Measurements from ENCODE around the gene PKHD1. TPM values are rescaled to one million over a fixed set of nuclear protein-coding genes. Genes with fewer than 3 reads are reported as not detected.

Gene PKHD1
- total and polyA plus RNA-seq, 2 of the 8 experiments (the other 6 are each of a cell fraction or from before 2014, with no cell fraction given) = 0.06 to 0.09 TPM

GRCh38 chr6:51913265-51913664 lies 174.1 kb downstream of the PKHD1 start:
- Histone ChIP-seq H3K4me1 (replicated peaks in 1 of 4; ENCODE audit: control insufficient read depth in 3 of 4, insufficient read depth in 4 of 4, low read length in 3 of 4) (peaks cover 0 to 4% (median under 1%) of the 10 kb centered on the region in 4 experiments; a peak in 1 of 7 replicates), H3K14ac (ENCODE audit: insufficient read length) (no peak overlapping the region), H4K8ac (ENCODE audit: extremely low read depth, insufficient read depth, low read length) (no peak overlapping the region), H3K23me2 (ENCODE audit: low read depth, low read length) (no peaks in the 10 kb centered on the region), H4K5ac (ENCODE audit: insufficient read length, low read depth, low read length) (no peak overlapping the region), H3K27me3 (replicated peaks in 1 of 4; ENCODE audit: control insufficient read depth in 3 of 4, extremely low read depth in 1 of 4, insufficient read depth in 3 of 4, low read length in 3 of 4) (no peaks in the 10 kb centered on the region), H2AK5ac (ENCODE audit: low read depth, low read length) (no peak overlapping the region), H3K36me3 (ENCODE audit: control insufficient read depth in 2 of 4, insufficient read depth in 4 of 4, low read length in 3 of 4) (no peaks in the 10 kb centered on the region), H3K79me1 (ENCODE audit: low read depth, low read length) (no peaks in the 10 kb centered on the region), H3K4me2 (ENCODE audit: insufficient read depth in 1 of 2, low read depth in 2 of 2, low read length in 2 of 2) (no peak overlapping the region), H4K20me1 (replicated peaks in 1 of 2; ENCODE audit: control insufficient read depth in 1 of 2, insufficient read depth in 2 of 2, low read length in 2 of 2) (no peaks in the 10 kb centered on the region), H3K27ac (ENCODE audit: low read depth, low read length) (no peak overlapping the region), H3K23ac (ENCODE audit: insufficient read length) (no peak overlapping the region), H3K9me3 (ENCODE audit: insufficient read depth in 2 of 2, low read depth in 1 of 2, low read length in 1 of 2) (no peaks in the 10 kb centered on the region), H3K4me3 (ENCODE audit: extremely low read depth in 1 of 4, insufficient read depth in 2 of 4, low read depth in 3 of 4, low read length in 4 of 4) (no peak overlapping the region), H2AFZ (ENCODE audit: low read length) (0 out of 2 replicates have a peak overlapping the region, but pooled peaks have one; percentile 7), H2BK20ac (ENCODE audit: low read length) (no peak overlapping the region), H2BK15ac (ENCODE audit: low read length) (no peak overlapping the region), H3K9ac (replicated peaks in 1 of 4; ENCODE audit: extremely low read depth in 1 of 4, low read depth in 3 of 4, low read length in 3 of 4) (no peak overlapping the region), H3K79me2 (ENCODE audit: control insufficient read depth in 1 of 2, insufficient read depth in 2 of 2, low read length in 2 of 2) (no peaks in the 10 kb centered on the region), H2BK5ac (ENCODE audit: low read depth, low read length) (no peak overlapping the region), H2BK120ac (replicated peaks; ENCODE audit: low read depth, low read length) (no peak overlapping the region), H4K91ac (replicated peaks; ENCODE audit: insufficient read length, low read length) (no peak overlapping the region), H3K4ac (replicated peaks; ENCODE audit: insufficient read length, low read depth, low read length) (no peak overlapping the region), H3K56ac (replicated peaks; ENCODE audit: insufficient read length, low read depth, low read length) (no peak overlapping the region), H2BK12ac (ENCODE audit: low read depth, low read length) (no peak overlapping the region), H3K18ac (ENCODE audit: extremely low read depth, low read length) (no peak overlapping the region)
- FAIRE-seq = no peak
- ChIA-PET POLR2A (ENCODE audit: partially characterized antibody) (no interaction called here), CTCF (ENCODE audit: partially characterized antibody) (no interaction called here)
- no peak for DNase-seq (ENCODE audit: low read depth in 1 of 2, low spot score in 2 of 2)
- WGBS, 2 experiments (ENCODE audit: extremely low coverage in 1 of 2, insufficient coverage in 1 of 2, insufficient read length in 1 of 2, insufficient replicate concordance in 2 of 2, low coverage in 1 of 2, low lambda C conversion rate in 2 of 2, missing lambda C conversion rate in 1 of 2) = 96% methylated on average over 2 of the region's 2 CpGs; no CpG with 5 or more reads in 1 of the 2 experiments
- no peak for TF ChIP-seq RFX5 (IDR thresholded peaks at IDR 0.05; ENCODE audit: borderline replicate concordance, low read depth, low read length)
- no peak for TF ChIP-seq HDAC2 (IDR thresholded peaks at IDR 0.05; ENCODE audit: borderline replicate concordance in 1 of 2, low read depth in 2 of 2, low read length in 2 of 2)
- no peak for TF ChIP-seq CEBPB (IDR thresholded peaks at IDR 0.05; ENCODE audit: low read depth, low read length)
- no peak for TF ChIP-seq RAD21 (IDR thresholded peaks at IDR 0.05 in 1 of 2, conservative IDR thresholded peaks at IDR 0.05 in 1 of 2; ENCODE audit: low read depth in 2 of 2, low read length in 2 of 2)
- no peak for TF ChIP-seq SP4 (IDR thresholded peaks at IDR 0.05; ENCODE audit: low read length)
- TF ChIP-seq FOSL1 (IDR thresholded peaks at IDR 0.05; ENCODE audit: insufficient read depth, low read depth, low read length) = no peak
- TF ChIP-seq SP2 (IDR thresholded peaks at IDR 0.05; ENCODE audit: low read length) = no peak
- no peak for TF ChIP-seq SAP30 (IDR thresholded peaks at IDR 0.05; ENCODE audit: insufficient read depth, insufficient replicate concordance, low read length)

All from H1 (cell line).